Psoas muscle (tissue), 8 donors: Measurements from ENCODE around the gene KLHL3. TPM values are rescaled to one million over a fixed set of nuclear protein-coding genes. Genes with fewer than 3 reads are reported as not detected.

Experiments
- ATAC-seq, 4 donors: fragments of 200-7000 bp; cut with Tn5 transposase; one replicate each; pipeline ENCODE4 v1.9.1; 2020; ENCODE audit warnings: moderate library complexity in 3 of 4, mild to moderate bottlenecking in 2 of 4
- DNase-seq, 2 donors: peaks; one replicate each; pipeline ENCODE4 v3.0.0-alpha.2; 2020
- H3K27ac ChIP-seq: fragments of 200-600 bp; one replicate; pipeline ENCODE4 v1.8.0; 2022
- H3K27me3 ChIP-seq, 3 donors: fragments of 200-600 bp in 1 of 3; one replicate each; pipeline versions ENCODE4 v1.6.1 to v1.8.0; 2013 to 2022; ENCODE audit warnings: low read length in 2 of 3, mild to moderate bottlenecking in 2 of 3, moderate library complexity in 1 of 3; ENCODE audit not compliant: insufficient read depth in 3 of 3
- H3K36me3 ChIP-seq, 2 donors: fragments of 200-600 bp in 1 of 2; one replicate each; pipeline versions ENCODE4 v1.6.1 to v1.8.0; 2013 to 2022; ENCODE audit warnings: low read depth in 1 of 2, mild to moderate bottlenecking in 1 of 2, moderate library complexity in 1 of 2; ENCODE audit not compliant: insufficient read depth in 1 of 2
- H3K4me1 ChIP-seq: fragments of 200-600 bp; one replicate; pipeline ENCODE4 v1.8.0; 2022
- H3K4me3 ChIP-seq: fragments of 200-600 bp; one replicate; pipeline ENCODE4 v1.8.0; 2022; ENCODE audit warnings: mild to moderate bottlenecking
- H3K9me3 ChIP-seq: fragments of 200-600 bp; one replicate; pipeline ENCODE4 v1.8.0; 2022
- WGBS, 3 donors: extraction: QIAGEN DNeasy Blood & Tissue Kit; methylation state at CpG; one replicate each; pipeline versions ENCODE4 v1.1.6 to v1.1.7; 2013; 5-methylcytosine and 5-hydroxymethylcytosine counted together
- intact Hi-C, 2 donors: fragments of 100-400 bp; cut with DNase I; formaldehyde crosslinking; loops; one replicate each; pipeline versions ENCODE4 v1.11.0 to v1.14.2; 2022
- polyA plus RNA-seq, 3 donors: library from polyadenylated mRNA; stranded (reverse); fragments of 200-250 nt; gene quantifications; one replicate each; pipeline ENCODE4 v1.2.3, GENCODE V29; 2013
- total RNA-seq, 4 donors: library from RNA; stranded (reverse); fragmentation: NEBNext Ultra II Directional in 2 of 4; extraction: Animal tissue kit (Norgen Biotek cat#: 25700) in 2 of 4; gene quantifications; one replicate each; pipeline versions ENCODE4 v1.2.1 to v1.2.4, GENCODE V29; 2021 to 2023
- TF ChIP-seq, protein P1 (sequence below): fragments of 200-600 bp; IDR thresholded peaks from one replicate; pipeline ENCODE4 v1.8.0; 2022; ENCODE audit warnings: antibody characterized with exemption
- donor health status: healthy with polysubstance abuse.
- donor health status: DM: no; HTN: no; CAD: no; lungs with moderate emphysema.
- donor health status: Bipolar disorder and iron deficiency.
- donor health status: healthy.
- donor health status: DM: yes; HTN: yes; CAD: no.
- donor health status: DM: no; HTN: no; CAD: no.
- donor health status: DM: no; HTN: no; CAD: no.
- donor health status: DM: yes; HTN: yes; CAD: no.

Gene KLHL3
- total and polyA plus RNA-seq, 7 donors: 0.69 to 4.3 (median 1.9) TPM

DNA sequence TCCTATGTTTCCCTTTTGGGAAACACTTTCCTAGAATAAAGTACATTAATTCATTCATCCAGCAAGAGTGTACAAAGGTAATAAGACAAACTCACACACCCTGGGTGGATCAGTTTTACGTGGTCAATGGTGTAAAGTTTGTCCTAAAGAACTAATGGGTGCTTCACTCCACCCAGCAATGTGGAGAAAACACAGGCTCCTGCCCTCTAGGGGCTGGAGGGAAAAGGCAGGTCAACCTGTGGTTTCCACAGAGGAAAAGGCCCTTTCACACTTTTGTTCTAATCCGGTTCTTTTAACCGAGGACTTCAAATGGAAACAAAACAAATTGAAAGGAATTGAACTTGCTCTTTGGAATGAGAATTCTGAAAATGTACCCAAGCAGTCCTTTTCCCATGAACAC, 155.9 kb downstream of the KLHL3 start:
- H3K4me3 ChIP-seq: no peak overlapping the region
- ATAC-seq: no peak
- no peaks in the 10 kb centered on the region for H3K4me1 ChIP-seq
- no peaks in the 10 kb centered on the region for H3K36me3 ChIP-seq
- no peak for DNase-seq
- H3K27ac ChIP-seq: no peak overlapping the region
- intact Hi-C loops: no loop called here
- TF ChIP-seq, protein P1, sequence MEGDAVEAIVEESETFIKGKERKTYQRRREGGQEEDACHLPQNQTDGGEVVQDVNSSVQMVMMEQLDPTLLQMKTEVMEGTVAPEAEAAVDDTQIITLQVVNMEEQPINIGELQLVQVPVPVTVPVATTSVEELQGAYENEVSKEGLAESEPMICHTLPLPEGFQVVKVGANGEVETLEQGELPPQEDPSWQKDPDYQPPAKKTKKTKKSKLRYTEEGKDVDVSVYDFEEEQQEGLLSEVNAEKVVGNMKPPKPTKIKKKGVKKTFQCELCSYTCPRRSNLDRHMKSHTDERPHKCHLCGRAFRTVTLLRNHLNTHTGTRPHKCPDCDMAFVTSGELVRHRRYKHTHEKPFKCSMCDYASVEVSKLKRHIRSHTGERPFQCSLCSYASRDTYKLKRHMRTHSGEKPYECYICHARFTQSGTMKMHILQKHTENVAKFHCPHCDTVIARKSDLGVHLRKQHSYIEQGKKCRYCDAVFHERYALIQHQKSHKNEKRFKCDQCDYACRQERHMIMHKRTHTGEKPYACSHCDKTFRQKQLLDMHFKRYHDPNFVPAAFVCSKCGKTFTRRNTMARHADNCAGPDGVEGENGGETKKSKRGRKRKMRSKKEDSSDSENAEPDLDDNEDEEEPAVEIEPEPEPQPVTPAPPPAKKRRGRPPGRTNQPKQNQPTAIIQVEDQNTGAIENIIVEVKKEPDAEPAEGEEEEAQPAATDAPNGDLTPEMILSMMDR: no peak
- H3K27me3 ChIP-seq: peaks cover 0 to 4% (median 0%) of the 10 kb centered on the region in 3 donors
- no peaks in the 10 kb centered on the region for H3K9me3 ChIP-seq
- 58 to 66% (median 63%) methylated on average over 3 of the region's 3 CpGs for WGBS, 3 donors

- TF ChIP-seq, protein P1: no peak
- no peaks in the 10 kb centered on the region for H3K4me1 ChIP-seq
- no peaks in the 10 kb centered on the region for H3K27me3 ChIP-seq
- ATAC-seq (no peak), DNase-seq (no peak)
- no peaks in the 10 kb centered on the region for H3K9me3 ChIP-seq
- H3K4me3 ChIP-seq: no peak overlapping the region
- 31 to 57% (median 48%) methylated on average over 2 of the region's 2 CpGs for WGBS, 3 donors
- intact Hi-C loops: no loop called here
- no peaks in the 10 kb centered on the region for H3K36me3 ChIP-seq
- no peak overlapping the region for H3K27ac ChIP-seq
Observed at GRCh38 chr5:137575847-137576246, 160.0 kb downstream of the KLHL3 start.

GRCh38 chr5:137575211-137575610, 160.7 kb downstream of the KLHL3 start:
- 71 to 77% (median 74%) methylated on average over 3 of the region's 3 CpGs for WGBS, 3 donors
- no peaks in the 10 kb centered on the region for H3K9me3 ChIP-seq
- intact Hi-C loops: no loop called here
- H3K4me1 ChIP-seq: no peaks in the 10 kb centered on the region
- H3K27ac ChIP-seq: no peak overlapping the region
- no peaks in the 10 kb centered on the region for H3K27me3 ChIP-seq
- H3K4me3 ChIP-seq: no peak overlapping the region
- DNase-seq (no peak), ATAC-seq (no peak)
- H3K36me3 ChIP-seq: no peaks in the 10 kb centered on the region
- TF ChIP-seq, protein P1: no peak

- no peak overlapping the region for H3K27ac ChIP-seq
- TF ChIP-seq, protein P1: no peak
- H3K4me3 ChIP-seq: no peak overlapping the region
- DNase-seq: no peak
- no peaks in the 10 kb centered on the region for H3K27me3 ChIP-seq
- H3K4me1 ChIP-seq: no peaks in the 10 kb centered on the region
- no peaks in the 10 kb centered on the region for H3K36me3 ChIP-seq
- WGBS, 3 donors: 70 to 81% (median 75%) methylated on average over 2 of the region's 2 CpGs
- no peaks in the 10 kb centered on the region for H3K9me3 ChIP-seq
- intact Hi-C loops: no loop called here
- ATAC-seq: no peak
Observed at GRCh38 chr5:137573376-137573775, 162.5 kb downstream of the KLHL3 start.

DNA sequence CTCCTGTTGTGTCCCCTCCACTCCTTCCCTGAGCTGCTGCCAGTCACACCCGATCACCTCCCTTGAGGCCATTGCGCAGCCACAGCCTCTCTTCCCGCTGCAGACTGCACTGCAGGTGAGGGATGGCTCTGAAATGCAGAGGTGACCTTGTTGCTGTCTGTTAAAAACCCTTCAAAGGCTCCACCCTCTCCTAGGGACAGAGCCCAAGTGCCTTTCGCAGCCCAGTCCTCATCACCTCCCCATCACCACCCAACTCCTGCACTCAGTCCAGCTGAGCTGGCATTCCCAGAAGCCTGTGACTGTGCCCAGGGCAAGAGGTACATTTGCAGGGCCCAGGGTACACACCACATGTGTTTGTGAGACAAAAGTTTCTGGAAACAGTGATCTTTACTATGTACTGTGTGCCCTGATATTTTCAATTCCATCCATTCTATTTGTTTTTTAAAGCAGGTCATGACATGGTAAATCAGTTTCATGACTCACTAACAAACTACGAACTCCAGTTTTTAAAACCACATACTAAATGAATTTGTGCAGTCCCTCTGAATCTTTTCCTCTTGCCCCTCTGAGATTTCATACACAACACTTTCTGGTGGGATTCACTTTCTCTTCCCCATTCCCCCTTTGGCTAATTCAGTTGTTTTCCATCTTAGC, 163.7 kb downstream of the KLHL3 start:
- no peak for DNase-seq
- Histone ChIP-seq H3K9me3 (no peaks in the 10 kb centered on the region), H3K4me1 (no peaks in the 10 kb centered on the region), H3K27me3 (no peaks in the 10 kb centered on the region), H3K27ac (no peak overlapping the region), H3K36me3 (no peaks in the 10 kb centered on the region), H3K4me3 (no peak overlapping the region)
- intact Hi-C loops: no loop called here
- TF ChIP-seq, protein P1: no peak
- WGBS, 3 donors: 79 to 84% (median 82%) methylated on average over 5 of the region's 5 CpGs
- ATAC-seq: no peak
